ENCODE results near the gene EPN1. TPM values are rescaled to one million over a fixed set of nuclear protein-coding genes. Genes with fewer than 3 reads are reported as not detected.

EPN1 gene
- total and polyA plus RNA-seq, 4 donors, result 18.6 to 117 (median 77.8) TPM

DNA sequence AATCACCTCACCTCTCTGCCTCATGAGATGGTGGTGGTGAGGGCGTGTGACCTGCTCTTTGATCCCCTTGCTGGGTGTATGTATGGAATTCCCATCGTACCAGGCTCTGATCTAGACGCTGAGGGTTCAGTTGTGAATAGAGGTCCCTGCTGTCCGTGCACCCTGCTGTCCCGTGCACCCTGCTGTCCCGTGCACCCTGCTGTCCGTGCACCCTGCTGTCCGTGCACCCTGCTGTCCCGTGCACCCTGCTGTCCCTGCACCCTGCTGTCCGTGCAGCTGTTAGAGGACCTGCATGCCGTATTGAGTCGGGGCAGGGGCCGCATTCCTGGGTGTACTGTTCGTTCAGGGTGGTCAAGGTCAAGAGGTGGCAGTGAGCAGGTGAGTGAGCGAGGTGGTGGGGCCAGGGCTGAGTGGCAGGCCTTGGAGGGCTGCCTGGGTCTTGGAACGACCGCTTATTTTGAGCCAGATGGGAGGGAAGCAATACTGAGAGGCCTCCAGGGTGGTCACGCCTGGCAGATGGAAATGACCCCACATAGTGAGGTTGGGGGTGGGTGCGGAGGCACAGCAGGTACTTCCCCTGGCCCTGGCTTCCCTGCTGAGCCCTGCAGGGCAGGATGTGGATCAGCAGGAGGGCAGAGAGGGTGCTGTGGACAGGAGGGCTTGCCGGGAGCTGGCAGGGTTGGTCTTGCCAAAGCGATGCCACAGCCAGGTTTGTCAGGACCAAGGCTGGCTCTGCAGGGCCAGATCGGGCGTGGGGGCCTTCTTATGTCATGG is 4.6 kb upstream of the EPN1 start:
- no peak overlapping the region for H3K27ac ChIP-seq (ENCODE audit: low read depth in 1 of 2, low read length in 2 of 2)

DNA sequence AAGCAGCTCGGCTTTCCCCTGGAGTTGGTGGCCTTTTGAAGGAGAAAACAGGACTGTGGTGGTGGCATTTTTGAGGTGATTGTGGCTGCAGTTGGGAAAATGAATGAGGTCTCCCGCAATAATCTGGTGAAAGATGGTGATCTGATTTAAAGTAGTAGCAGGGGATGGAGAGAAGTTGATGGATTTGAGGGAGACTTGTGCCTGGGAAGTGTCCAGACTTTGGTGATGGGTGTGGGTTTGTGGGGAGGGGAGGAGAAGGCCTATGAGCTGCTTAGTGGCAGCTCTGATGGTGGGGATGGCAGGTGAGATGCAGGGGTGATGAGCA is 4.0 kb upstream of the EPN1 start:
- no peaks in the 10 kb centered on the region for H3K27me3 ChIP-seq (ENCODE audit: control insufficient read depth in 4 of 4, insufficient read depth in 4 of 4, low read length in 3 of 4)
- TF ChIP-seq SP1 (IDR thresholded peaks at IDR 0.05) (no peak), FOXA2 (IDR thresholded peaks at IDR 0.05) (no peak)
- TF ChIP-seq, protein P1, sequence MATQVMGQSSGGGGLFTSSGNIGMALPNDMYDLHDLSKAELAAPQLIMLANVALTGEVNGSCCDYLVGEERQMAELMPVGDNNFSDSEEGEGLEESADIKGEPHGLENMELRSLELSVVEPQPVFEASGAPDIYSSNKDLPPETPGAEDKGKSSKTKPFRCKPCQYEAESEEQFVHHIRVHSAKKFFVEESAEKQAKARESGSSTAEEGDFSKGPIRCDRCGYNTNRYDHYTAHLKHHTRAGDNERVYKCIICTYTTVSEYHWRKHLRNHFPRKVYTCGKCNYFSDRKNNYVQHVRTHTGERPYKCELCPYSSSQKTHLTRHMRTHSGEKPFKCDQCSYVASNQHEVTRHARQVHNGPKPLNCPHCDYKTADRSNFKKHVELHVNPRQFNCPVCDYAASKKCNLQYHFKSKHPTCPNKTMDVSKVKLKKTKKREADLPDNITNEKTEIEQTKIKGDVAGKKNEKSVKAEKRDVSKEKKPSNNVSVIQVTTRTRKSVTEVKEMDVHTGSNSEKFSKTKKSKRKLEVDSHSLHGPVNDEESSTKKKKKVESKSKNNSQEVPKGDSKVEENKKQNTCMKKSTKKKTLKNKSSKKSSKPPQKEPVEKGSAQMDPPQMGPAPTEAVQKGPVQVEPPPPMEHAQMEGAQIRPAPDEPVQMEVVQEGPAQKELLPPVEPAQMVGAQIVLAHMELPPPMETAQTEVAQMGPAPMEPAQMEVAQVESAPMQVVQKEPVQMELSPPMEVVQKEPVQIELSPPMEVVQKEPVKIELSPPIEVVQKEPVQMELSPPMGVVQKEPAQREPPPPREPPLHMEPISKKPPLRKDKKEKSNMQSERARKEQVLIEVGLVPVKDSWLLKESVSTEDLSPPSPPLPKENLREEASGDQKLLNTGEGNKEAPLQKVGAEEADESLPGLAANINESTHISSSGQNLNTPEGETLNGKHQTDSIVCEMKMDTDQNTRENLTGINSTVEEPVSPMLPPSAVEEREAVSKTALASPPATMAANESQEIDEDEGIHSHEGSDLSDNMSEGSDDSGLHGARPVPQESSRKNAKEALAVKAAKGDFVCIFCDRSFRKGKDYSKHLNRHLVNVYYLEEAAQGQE (IDR thresholded peaks at IDR 0.05), result no peak
- H3K9me3 ChIP-seq (ENCODE audit: control insufficient read depth in 4 of 4, low read length in 3 of 4), result no peaks in the 10 kb centered on the region
- 82% methylated on average over 2 of the region's 2 CpGs for WGBS
- H3K27ac ChIP-seq (ENCODE audit: low read depth in 1 of 2, low read length in 2 of 2), result no peak overlapping the region
- peaks cover 16 to 53% (median 39%) of the 10 kb centered on the region in 4 donors for H3K36me3 ChIP-seq (ENCODE audit: control insufficient read depth in 4 of 4, insufficient read depth in 3 of 4, low read depth in 1 of 4, low read length in 3 of 4)
- H3K9ac ChIP-seq (ENCODE audit: low read depth in 1 of 2, low read length in 2 of 2), result no peak overlapping the region
- H3K4me1 ChIP-seq (ENCODE audit: control insufficient read depth in 4 of 4, insufficient read depth in 4 of 4, low read length in 3 of 4), result peaks cover 0 to 27% (median 16%) of the 10 kb centered on the region in 4 donors
- no peak overlapping the region for H3K4me3 ChIP-seq (ENCODE audit: low read depth in 1 of 3, low read length in 3 of 3)
- DNase-seq (ENCODE audit: low spot score), result no peak

More for the DNA sequence above, 4.6 kb upstream of the EPN1 start:
- H3K36me3 ChIP-seq (ENCODE audit: control insufficient read depth in 4 of 4, insufficient read depth in 3 of 4, low read depth in 1 of 4, low read length in 3 of 4), result peaks cover 18 to 55% (median 43%) of the 10 kb centered on the region in 4 donors
- H3K9me3 ChIP-seq (ENCODE audit: control insufficient read depth in 4 of 4, low read length in 3 of 4), result no peaks in the 10 kb centered on the region
- WGBS, result 81% methylated on average over 23 of the region's 23 CpGs
- H3K9ac ChIP-seq (ENCODE audit: low read depth in 1 of 2, low read length in 2 of 2), result no peak overlapping the region
- no peak overlapping the region for H3K4me3 ChIP-seq (ENCODE audit: low read depth in 1 of 3, low read length in 3 of 3)
- H3K27me3 ChIP-seq (ENCODE audit: control insufficient read depth in 4 of 4, insufficient read depth in 4 of 4, low read length in 3 of 4), result no peaks in the 10 kb centered on the region
- TF ChIP-seq RAD21 (IDR thresholded peaks at IDR 0.05) (no peak), FOXA1 (IDR thresholded peaks at IDR 0.05) (no peak), TAF1 (conservative IDR thresholded peaks at IDR 0.05) (no peak), SP1 (IDR thresholded peaks at IDR 0.05) (no peak), YY1 (IDR thresholded peaks at IDR 0.05) (no peak), HNF4G (IDR thresholded peaks at IDR 0.05) (no peak), GABPA (IDR thresholded peaks at IDR 0.05 in 1 of 2, conservative IDR thresholded peaks at IDR 0.05 in 1 of 2) (no peak), RXRA (IDR thresholded peaks at IDR 0.05) (no peak), JUND (IDR thresholded peaks at IDR 0.05) (no peak), EGR1 (IDR thresholded peaks at IDR 0.05; ENCODE audit: low read depth in 2 of 2) (no peak), NR2F2 (IDR thresholded peaks at IDR 0.05) (no peak), FOXA2 (IDR thresholded peaks at IDR 0.05) (no peak)
- TF ChIP-seq, protein P2, sequence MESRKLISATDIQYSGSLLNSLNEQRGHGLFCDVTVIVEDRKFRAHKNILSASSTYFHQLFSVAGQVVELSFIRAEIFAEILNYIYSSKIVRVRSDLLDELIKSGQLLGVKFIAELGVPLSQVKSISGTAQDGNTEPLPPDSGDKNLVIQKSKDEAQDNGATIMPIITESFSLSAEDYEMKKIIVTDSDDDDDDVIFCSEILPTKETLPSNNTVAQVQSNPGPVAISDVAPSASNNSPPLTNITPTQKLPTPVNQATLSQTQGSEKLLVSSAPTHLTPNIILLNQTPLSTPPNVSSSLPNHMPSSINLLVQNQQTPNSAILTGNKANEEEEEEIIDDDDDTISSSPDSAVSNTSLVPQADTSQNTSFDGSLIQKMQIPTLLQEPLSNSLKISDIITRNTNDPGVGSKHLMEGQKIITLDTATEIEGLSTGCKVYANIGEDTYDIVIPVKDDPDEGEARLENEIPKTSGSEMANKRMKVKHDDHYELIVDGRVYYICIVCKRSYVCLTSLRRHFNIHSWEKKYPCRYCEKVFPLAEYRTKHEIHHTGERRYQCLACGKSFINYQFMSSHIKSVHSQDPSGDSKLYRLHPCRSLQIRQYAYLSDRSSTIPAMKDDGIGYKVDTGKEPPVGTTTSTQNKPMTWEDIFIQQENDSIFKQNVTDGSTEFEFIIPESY (IDR thresholded peaks at IDR 0.05), result no peak
- TF ChIP-seq, protein P3, sequence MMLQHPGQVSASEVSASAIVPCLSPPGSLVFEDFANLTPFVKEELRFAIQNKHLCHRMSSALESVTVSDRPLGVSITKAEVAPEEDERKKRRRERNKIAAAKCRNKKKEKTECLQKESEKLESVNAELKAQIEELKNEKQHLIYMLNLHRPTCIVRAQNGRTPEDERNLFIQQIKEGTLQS (IDR thresholded peaks at IDR 0.05), result no peak
- TF ChIP-seq, protein P1 (IDR thresholded peaks at IDR 0.05), result no peak
- peak; percentile 60 for DNase-seq (ENCODE audit: low spot score)
- H3K4me1 ChIP-seq (ENCODE audit: control insufficient read depth in 4 of 4, insufficient read depth in 4 of 4, low read length in 3 of 4), result peaks cover 0 to 24% (median 12%) of the 10 kb centered on the region in 4 donors

Data from liver (tissue), 9 donors.